Lower lobe of right lung (tissue), 2 donors: Measurements from ENCODE around the gene SPTB. TPM values are rescaled to one million over a fixed set of nuclear protein-coding genes. Genes with fewer than 3 reads are reported as not detected.

Experiments
- ATAC-seq, 2 donors: fragments of 200-7000 bp; cut with Tn5 transposase; one replicate each; pipeline ENCODE4 v1.9.1; 2020 to 2022; ENCODE audit warnings: mild to moderate bottlenecking in 2 of 2, moderate library complexity in 2 of 2
- DNase-seq: peaks from one replicate; pipeline ENCODE4 v3.0.0-alpha.2; 2020
- H3K27ac ChIP-seq: fragments of 200-600 bp; one replicate; pipeline ENCODE4 v1.8.0; 2022
- H3K27me3 ChIP-seq: fragments of 200-600 bp; one replicate; pipeline ENCODE4 v1.8.0; 2022; ENCODE audit warnings: low read depth
- H3K36me3 ChIP-seq: fragments of 200-600 bp; one replicate; pipeline ENCODE4 v1.8.0; 2022; ENCODE audit warnings: mild to moderate bottlenecking
- H3K4me1 ChIP-seq: fragments of 200-600 bp; one replicate; pipeline ENCODE4 v1.8.0; 2022
- H3K4me3 ChIP-seq: fragments of 200-600 bp; one replicate; pipeline ENCODE4 v1.8.0; 2022; ENCODE audit warnings: mild to moderate bottlenecking
- H3K9me3 ChIP-seq: fragments of 200-600 bp; one replicate; pipeline ENCODE4 v1.8.0; 2022
- CTCF ChIP-seq: fragments of 200-600 bp; IDR thresholded peaks from one replicate; pipeline ENCODE4 v1.8.0; 2022; ENCODE audit warnings: antibody characterized with exemption, mild to moderate bottlenecking
- intact Hi-C: fragments of 100-400 bp; cut with DNase I; formaldehyde crosslinking; loops from one replicate; pipeline ENCODE4 v1.11.0; 2022
- total RNA-seq: library from RNA; stranded (reverse); fragmentation: NEBNext Ultra II Directional; extraction: Animal tissue kit (Norgen Biotek cat#: 25700); gene quantifications from one replicate; pipeline ENCODE4 v1.2.1, GENCODE V29; 2021
- donor health status: DM: no; HTN: yes; CAD: no; lungs with severe emphysema.

Gene SPTB
- total RNA-seq, 1 donor from 2014 or later, result 2.5 TPM

- ATAC-seq, result peak; percentile 82 to 83
- no peak overlapping the region for H3K27ac ChIP-seq
- TF ChIP-seq CTCF, result peak; percentile 88
- intact Hi-C loops, result no loop called here
- H3K36me3 ChIP-seq, result no peaks in the 10 kb centered on the region
- peak; percentile 77 for DNase-seq
- H3K4me3 ChIP-seq, result no peak overlapping the region
- no peaks in the 10 kb centered on the region for H3K9me3 ChIP-seq
- H3K4me1 ChIP-seq, result peaks cover 30% of the 10 kb centered on the region
- no peaks in the 10 kb centered on the region for H3K27me3 ChIP-seq
These were observed 114.8 kb downstream of the SPTB start for GRCh38 chr14:64764641-64765520.

DNA sequence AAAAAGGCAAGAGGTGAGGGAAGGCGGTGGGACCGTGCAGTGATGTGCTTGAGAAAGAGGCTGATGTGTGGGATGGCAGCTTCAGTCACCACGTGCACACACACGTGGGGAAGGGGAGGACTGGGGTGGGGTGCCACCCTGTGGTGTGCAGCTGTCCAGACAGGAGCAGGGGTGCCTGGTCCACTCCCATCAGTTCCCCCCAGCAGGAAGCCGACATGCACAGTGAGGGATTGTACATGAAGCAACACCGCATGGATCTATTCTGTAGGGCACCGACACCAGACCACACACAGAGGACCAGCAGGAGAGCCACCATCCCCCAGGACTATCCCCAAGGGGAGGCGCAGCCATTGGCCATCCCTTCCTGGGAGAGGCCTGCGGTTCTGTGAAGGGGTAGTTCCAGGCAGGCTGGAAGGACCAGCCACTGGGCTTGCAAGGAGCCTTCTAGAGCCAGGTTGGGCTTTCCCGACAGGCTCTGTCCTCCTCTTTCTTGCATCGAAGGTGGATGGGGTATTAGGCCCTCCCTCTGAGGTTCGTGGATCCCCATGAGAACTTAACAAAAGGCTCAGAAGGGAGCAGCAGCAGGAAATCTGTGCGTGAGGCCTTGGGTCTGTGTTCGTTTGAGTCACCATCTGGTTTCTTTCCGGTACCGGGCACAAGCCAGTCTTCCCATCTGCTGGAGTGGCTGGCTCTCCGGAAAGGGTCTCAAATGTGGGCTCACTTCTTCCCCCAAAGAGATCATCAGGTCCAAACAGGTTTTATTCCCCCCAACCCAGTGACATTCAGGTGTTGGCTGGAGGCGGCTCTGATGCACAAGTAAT, 115.7 kb downstream of the SPTB start:
- intact Hi-C loops, result no loop called here
- peak; percentile 11 for TF ChIP-seq CTCF
- H3K9me3 ChIP-seq, result no peaks in the 10 kb centered on the region
- no peaks in the 10 kb centered on the region for H3K36me3 ChIP-seq
- ATAC-seq (peak in 1 of 2 donors; percentile 1), DNase-seq (peak; percentile 40)
- H3K27ac ChIP-seq, result no peak overlapping the region
- peaks cover 34% of the 10 kb centered on the region for H3K4me1 ChIP-seq
- H3K27me3 ChIP-seq, result no peaks in the 10 kb centered on the region
- no peak overlapping the region for H3K4me3 ChIP-seq

DNA sequence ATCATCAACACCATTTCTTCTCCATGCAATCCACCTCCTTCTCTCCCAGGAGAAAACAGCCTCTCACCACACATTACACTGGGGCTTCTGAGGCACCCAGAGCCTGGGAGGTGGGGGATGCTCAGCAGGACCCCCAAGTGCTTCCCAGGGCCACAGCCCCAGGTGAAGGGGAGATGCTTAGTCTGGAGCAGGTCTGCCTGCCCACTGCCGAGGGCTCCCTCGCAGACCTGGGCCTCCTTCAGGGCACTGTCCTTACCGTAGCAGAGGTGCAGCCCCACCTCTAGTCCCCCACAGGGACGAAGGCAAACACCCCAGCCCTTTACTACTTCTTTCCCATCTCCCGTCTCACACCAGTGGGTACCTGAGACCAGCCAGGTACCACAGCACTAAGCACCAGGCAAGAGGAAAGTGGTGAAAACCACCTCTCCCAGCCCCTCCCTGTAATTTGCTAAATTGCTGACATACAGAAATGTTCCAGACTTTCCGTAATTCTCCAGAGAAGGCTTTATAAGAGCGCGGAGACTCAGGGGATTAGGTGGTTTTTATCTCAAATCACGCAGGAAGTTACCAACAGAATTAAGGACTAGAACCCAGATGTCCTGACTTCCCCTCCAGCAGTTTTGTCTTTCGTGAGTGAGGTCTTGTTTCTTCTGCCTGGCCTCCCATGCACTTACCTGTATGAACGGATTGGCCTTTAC, 116.5 kb downstream of the SPTB start:
- peak; percentile 30 for DNase-seq
- no peak overlapping the region for H3K27ac ChIP-seq

DNA sequence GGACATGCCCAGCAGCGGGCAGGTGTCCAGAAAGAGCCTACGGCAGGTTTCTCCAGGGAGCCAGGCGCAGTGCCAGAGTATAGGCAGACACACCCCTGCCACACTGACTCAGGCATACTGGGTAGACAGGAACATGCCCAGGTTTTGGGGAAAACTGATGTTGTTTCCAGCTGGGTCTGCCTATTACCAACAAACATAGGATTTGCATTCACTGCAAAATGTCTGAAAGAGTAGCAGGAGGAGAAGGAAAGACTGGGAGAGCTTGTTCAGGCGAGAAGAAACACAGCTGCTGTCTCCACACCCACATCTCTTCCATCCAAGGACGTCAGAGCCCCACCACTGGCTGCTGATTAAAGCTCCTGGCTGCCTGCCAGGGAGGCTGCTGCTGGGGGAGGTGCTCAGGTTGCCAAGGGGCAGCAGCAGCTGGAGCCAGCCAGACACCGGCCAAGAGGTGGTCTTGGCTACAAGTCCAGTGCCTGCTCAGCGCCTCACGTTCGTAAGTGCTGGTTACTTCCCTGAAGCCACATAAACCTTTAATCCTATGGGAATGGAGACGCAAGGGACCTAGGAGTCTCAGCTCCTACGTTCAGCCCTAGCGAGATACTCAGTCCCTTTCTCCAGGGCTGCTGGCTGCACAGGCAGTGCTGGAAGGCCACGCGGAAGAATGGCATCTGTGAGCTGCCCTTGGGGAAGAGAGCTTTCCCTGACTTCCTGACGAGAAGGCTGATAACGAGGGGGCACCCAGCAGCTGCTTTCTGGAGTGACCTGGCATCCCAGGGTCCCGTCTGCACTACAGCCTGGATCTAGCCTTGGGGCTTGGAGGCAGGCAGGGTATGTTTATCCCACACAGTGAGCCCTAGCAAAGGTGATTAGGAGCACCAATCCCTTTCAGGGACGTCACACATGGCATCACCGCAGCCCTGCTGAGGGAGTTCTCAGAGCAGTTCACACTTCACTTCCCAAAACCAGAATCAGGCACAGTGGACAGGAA, 117.4 kb downstream of the SPTB start:
- H3K27ac ChIP-seq, result peak overlapping the region; percentile 39
- intact Hi-C loops, result no loop called here
- DNase-seq (peak; percentile 65), ATAC-seq (peak; percentile 5 to 15)
- peaks cover 50% of the 10 kb centered on the region for H3K4me1 ChIP-seq
- H3K9me3 ChIP-seq, result no peaks in the 10 kb centered on the region
- H3K27me3 ChIP-seq, result no peaks in the 10 kb centered on the region
- no peak overlapping the region for H3K4me3 ChIP-seq
- H3K36me3 ChIP-seq, result no peaks in the 10 kb centered on the region
- TF ChIP-seq CTCF, result no peak

More for the DNA sequence above, 116.5 kb downstream of the SPTB start:
- H3K4me3 ChIP-seq, result no peak overlapping the region
- peaks cover 41% of the 10 kb centered on the region for H3K4me1 ChIP-seq
- intact Hi-C loops, result no loop called here
- no peaks in the 10 kb centered on the region for H3K9me3 ChIP-seq
- H3K27me3 ChIP-seq, result no peaks in the 10 kb centered on the region
- H3K36me3 ChIP-seq, result no peaks in the 10 kb centered on the region
- no peak for ATAC-seq
- TF ChIP-seq CTCF, result no peak
